ENCODE measurements around the gene REXO1. TPM values are rescaled to one million over a fixed set of nuclear protein-coding genes. Genes with fewer than 3 reads are reported as not detected.

Gene REXO1
- total and polyA plus RNA-seq, 2 experiments from 2014 or later: 20.2 to 90.1 TPM

GRCh38 chr19:1822210-1822609, 26.1 kb downstream of the REXO1 start (continued):
- TF ChIP-seq CTCF (conservative IDR thresholded peaks at IDR 0.05; ENCODE audit: low read depth in 2 of 2): no peak
- TF ChIP-seq POLR2AphosphoS5 (IDR thresholded peaks at IDR 0.05; ENCODE audit: low read depth): no peak
- TF ChIP-seq EZH2phosphoT487 (IDR thresholded peaks at IDR 0.05; ENCODE audit: unreplicated experiment): no peak
- no peak for TF ChIP-seq NANOG (IDR thresholded peaks at IDR 0.05; ENCODE audit: borderline replicate concordance)
- no peak for TF ChIP-seq REST (IDR thresholded peaks at IDR 0.05; ENCODE audit: unreplicated experiment)
- TF ChIP-seq CREB1 (CRISPR knock-in tag; IDR thresholded peaks at IDR 0.05; ENCODE audit: low read depth): no peak

GRCh38 chr19:1819341-1820255, 28.7 kb downstream of the REXO1 start:
- no peaks in the 10 kb centered on the region; the same call in 1 of the 2 replicates for H3K36me3 ChIP-seq (ENCODE audit: insufficient read depth)
- peaks cover 33% of the 10 kb centered on the region for H3K36me3 Mint-ChIP-seq (ENCODE audit: low read depth)
- no peak for TF ChIP-seq EZH2phosphoT487 (IDR thresholded peaks at IDR 0.05; ENCODE audit: unreplicated experiment)
- no peak for TF ChIP-seq NANOG (IDR thresholded peaks at IDR 0.05; ENCODE audit: borderline replicate concordance)
- no peak for TF ChIP-seq POLR2AphosphoS5 (IDR thresholded peaks at IDR 0.05; ENCODE audit: low read depth)
- TF ChIP-seq ZNF462 (CRISPR knock-in tag; IDR thresholded peaks at IDR 0.05): no peak

More at GRCh38 chr19:1819341-1820255, 28.7 kb downstream of the REXO1 start:
- Histone ChIP-seq H3K4me3 (no peak overlapping the region), H4K20me1 (replicated peaks; ENCODE audit: insufficient read depth) (no peaks in the 10 kb centered on the region), H3K9me2 (ENCODE audit: insufficient read depth) (no peaks in the 10 kb centered on the region), H3F3A (replicated peaks; ENCODE audit: low read depth) (no peaks in the 10 kb centered on the region), H3K27ac (ENCODE audit: low read depth) (no peak overlapping the region), H2AFZ (no peak overlapping the region), H3K79me2 (replicated peaks; ENCODE audit: insufficient read depth) (no peaks in the 10 kb centered on the region), H3K4me1 (ENCODE audit: insufficient read depth) (no peaks in the 10 kb centered on the region), H3K27me3 (ENCODE audit: insufficient read depth) (no peaks in the 10 kb centered on the region), H3K4me2 (no peak overlapping the region)
- Mint-ChIP-seq H3K4me3 (no peak overlapping the region), H3K27me3 (ENCODE audit: insufficient read depth, low read depth, poor library complexity) (peaks cover 4% of the 10 kb centered on the region), H3K27ac (no peak overlapping the region), H3K4me1 (peaks cover 3% of the 10 kb centered on the region; the same call in 1 of the 3 replicates), H3K9me3 (no peaks in the 10 kb centered on the region)
- ATAC-seq (no peak), DNase-seq (ENCODE audit: low spot score) (no peak)
